HG03025 (cell line): Measurements from ENCODE around the gene USH1C.

ENCODE experiments used
- ATAC-seq: cut with Tn5 transposase; IDR thresholded peaks from one replicate; pipeline ENCODE4 v1.9.1; 2021; ENCODE audit warnings: mild to moderate bottlenecking, moderate library complexity; ENCODE audit not compliant: unreplicated experiment, low FRiP score

USH1C gene

DNA sequence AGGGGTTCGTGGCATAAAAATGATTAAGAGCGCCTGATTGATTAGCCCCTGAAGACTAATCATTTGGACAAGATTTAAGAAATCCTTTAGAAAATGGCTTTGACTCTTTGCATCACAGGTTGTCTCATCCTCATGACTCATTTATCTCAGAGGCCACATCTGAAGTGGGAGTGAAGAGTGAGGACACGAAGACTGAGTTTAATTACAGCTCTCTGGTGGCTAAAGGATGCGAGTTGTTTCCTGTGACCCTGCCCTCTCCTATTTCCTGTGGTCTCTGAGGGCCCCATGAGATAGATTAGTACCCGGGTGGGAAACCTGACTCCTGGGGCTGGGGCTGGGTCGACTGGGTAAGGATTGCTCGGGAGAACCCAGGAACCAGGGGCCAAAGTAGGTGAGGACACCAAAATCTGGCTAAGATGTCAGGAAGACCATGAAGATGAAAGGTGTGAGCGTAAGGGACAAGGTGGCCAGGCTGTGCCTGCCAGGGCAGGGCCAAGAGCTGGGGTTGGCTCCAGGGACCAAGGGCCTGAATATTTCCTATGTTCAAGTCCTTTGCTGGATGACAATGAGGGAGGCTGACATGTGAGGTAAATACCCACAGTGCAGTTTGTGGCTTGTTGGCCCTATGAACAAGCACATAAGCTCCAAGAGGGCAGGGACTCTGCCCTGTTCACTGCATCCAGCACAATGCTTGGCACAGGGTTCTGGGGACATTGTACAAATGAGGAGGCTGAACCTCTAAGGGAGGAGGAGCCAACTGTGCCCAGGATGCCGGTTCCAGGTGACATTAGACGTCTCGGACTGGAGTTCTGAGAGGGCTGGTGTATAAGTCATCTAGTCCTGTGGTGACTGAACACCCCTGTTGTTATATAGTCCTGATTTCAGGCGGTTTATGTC lies 6.5 kb upstream of the USH1C start:
- ATAC-seq: no peak

DNA sequence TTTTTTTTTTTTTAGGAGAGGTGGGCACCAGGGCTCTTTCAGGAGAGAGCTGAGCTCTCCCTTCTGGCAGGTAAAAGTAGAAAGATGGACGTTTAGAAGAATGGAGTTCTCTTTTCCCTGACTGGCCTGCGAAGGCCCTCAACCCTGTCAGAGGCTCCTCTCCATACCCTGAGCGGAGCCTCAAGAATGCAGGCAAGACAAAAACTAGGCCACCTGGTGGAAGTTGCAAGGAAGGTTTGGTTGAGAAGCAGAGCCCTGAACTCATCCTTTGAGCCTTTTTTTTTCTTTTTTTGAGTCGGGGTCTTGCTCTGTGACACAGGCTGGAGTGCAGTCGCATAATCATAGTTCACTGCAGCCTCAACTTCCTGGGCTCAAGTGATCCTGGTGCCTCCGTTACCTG lies 4.2 kb upstream of the USH1C start:
- no peak for ATAC-seq

DNA sequence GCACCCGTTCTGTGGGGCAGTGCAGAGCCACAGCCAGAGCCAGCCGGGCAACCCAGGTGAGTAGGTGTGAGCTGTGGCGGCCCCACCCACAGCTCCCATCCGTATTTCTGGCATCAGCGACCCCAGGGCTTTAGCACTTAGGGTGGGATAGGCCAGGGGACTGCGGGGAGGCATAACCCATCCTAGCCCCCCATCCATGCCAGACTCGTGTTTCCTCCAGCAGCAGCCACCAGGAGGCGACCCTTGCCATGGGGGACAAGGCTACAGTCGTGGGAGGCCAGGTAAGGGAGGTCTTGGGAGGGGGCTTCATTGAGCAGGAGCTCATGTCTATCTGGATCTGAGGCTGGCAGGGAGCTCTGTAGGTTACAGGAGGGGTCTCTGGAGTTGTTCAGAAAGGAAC lies 3.7 kb upstream of the USH1C start:
- no peak for ATAC-seq

DNA sequence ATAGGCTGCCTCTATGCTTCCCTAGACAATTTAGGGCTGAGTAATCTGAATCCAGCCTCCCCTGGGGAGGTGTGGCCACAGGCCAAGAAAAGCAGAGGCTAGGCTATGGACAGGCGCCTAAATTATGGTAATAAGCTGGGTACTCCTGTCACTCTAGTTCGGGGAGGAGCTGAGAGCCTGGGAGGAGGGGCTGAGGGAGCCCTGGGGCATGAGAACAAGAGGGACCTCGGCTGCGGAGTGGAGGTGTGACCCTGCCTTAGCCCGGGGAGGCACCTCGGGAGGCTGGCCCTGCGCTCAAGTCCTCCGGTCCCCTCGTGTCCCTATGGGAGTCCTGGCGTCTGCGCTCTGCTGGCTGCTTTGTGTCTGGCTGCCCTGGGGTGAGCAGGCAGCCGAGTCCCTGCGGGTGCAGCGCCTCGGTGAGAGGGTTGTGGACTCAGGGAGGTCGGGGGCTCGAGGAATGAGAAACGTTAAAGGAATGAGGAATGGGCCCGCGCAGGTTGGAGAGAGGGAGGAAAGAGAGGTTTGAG lies 2.9 kb upstream of the USH1C start, which contains the start of gene OTOG:
OTOG (plus strand) TSS at position 209 of the 527 bp plus-strand sequence; CDS start at position 323, 114 bp downstream.
- no peak for ATAC-seq

DNA sequence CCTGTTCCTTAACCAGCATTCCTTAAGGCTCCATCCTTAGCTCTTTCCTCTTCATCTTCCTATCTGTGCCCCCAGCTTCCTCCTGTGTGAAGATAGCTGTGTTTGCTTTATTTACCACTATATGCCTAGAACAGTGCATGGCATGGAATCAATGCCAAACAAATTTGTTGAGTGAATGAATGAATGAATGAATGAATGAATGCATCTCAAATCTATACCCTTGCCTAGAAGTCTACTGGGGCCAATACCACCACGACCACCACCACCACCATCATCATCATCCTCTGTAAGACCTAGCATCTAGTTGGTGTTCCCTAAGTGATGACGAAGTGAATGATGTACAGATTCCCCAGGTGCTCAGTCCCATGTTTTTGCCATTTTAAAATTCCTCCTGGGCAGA lies 2.0 kb upstream of the USH1C start:
- no peak for ATAC-seq

DNA sequence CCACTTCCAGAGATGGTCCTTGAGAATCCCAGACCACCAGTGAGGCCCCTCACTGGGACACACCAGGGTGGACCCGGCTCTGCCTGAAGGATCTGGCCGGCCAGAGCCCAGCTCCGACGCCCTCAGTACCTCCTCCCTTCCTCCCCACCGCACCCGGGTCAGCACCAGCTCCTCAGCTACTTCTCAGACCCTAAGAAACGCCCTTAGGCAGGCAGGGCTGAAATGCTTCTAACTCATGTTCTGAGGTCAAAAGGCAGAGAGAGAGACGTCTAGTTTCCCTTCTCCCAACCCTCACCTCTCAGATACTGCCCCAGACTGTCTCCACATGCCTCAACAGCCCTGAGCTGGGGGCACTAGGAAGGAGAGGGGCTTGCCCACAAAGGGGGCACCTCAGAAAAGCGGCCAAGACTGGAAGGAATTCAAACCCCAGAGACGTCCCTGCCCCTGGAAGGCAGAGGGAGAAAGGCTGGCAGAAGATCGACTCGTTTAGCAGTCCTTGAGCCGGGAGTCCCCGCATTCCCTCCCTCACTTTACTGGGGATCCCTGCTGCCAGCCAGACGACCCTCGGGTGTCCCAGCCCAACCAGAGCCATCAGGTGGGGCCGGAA lies 539 bp downstream of the USH1C start:
- ATAC-seq: no peak

DNA sequence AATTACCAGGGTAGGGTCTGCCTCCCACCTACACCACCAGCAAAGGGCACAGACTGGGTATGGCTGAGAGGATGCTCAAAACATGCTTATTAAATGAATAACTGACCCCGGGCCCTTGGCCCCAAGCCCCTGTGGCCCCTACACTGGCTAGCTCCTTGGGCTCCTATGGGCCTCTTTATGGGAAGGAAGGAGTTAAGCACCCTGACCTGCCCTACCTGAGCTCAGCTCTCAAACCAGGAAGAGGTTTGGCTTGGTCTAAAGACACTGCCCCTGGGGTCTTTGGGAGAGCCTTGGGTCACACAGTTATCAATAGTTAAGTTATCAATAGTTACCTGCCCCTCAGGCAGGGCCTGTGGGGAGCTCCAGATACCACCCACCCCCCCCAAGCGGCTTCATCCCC lies 1.2 kb downstream of the USH1C start:
- ATAC-seq: no peak

DNA sequence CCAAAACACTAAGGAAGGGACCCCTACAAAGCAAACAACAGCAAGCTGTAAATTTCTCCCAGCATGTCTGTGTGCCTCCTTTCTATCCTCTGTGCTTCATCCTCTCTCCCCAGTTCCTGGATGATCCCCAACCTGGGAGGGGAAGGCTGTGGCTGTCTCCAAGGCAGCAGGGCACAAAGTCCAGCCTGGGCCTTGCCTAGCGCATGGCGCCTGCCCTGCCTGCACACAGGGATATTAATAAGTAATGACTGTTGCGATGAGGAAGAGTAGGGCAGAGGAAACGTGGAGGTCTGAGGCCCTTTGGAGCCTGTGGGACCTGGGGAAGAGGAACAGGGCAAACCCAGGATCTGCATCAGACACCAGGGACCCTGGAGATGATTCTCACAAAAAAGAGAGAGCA lies 2.0 kb downstream of the USH1C start:
- no peak for ATAC-seq

DNA sequence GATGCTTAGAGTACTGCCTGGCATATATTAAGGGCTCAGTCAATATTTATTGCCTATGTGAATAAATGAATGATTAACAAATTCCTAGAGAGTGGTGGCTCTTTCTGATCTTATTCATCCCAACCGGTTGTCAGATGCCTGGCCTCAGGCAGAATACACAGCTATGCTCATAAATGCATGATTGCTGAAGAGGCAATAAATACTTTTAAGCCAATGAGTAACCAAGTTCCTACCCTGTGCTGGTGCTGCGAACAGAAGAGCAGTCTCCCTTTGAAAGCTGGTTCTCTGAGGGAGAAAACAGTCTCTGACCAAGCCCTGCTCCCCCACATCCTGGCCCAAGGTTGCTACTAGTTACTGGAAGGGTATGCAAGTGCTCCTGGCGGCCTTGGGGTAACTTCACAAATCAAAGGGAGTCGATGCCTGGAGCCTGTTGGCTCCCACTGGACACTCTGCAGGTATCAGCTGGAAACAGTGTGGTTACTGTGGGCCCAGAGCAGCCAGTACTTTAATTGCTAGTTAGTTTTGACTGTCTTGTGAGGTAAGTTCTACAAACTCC lies 2.8 kb downstream of the USH1C start:
- ATAC-seq: no peak

DNA sequence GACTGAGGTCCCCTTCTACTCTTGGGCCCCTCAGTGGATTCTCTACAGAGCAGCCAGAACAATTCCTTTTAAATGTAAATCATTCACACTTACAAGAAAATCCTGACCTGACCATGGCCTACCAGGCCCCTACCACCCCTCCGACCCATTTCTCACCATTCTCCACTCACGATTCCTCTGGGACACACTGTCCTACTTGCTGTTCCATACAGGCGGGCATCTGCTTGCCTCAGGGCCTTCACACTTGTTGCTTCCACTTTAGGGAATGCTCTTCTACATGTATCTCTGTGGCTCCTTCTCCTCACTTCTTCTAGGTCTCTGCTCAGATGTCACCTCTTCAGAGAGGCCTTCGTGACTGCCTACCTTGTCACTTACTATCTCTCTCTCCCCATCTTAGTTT lies 3.4 kb downstream of the USH1C start:
- no peak for ATAC-seq

DNA sequence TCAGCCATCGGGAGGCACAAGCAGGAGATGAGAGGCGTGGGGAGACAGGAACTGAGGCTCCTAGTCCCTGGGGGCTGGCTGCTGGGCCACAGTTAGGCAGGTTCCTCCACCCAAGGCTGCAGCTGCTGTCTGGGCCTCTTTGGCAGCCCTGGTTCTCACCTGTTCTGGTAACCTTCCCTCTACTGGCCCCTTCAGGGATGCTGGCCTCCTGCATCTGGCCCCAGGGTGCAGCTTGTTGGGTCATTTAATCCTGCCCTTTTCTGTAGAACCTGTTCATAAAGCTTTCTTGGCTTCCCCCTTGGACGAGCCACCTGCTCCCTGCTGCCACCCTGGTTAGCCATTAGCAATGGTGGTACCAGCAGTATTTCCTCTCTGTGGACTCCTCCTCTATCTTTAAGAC lies 5.5 kb downstream of the USH1C start:
- no peak for ATAC-seq

DNA sequence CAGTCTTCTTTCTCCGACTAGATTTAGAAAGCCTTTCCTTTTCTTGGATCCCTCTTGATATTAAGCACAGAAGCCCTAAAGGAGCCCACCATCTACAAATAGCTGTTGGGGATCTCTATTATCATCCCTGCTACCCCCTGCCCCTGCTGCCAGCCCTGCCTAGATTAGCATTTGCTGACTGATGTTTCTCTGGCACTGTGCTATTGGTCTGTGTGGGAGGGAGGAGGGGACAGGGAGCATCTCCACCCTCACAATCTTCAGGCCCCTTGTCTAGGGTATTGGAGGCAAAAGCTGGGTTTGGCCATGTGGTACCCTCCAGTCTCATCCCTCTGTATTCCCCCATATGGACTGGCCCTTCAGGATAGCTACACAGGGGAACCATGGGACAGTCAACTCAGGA lies 6.2 kb downstream of the USH1C start:
- no peak for ATAC-seq

DNA sequence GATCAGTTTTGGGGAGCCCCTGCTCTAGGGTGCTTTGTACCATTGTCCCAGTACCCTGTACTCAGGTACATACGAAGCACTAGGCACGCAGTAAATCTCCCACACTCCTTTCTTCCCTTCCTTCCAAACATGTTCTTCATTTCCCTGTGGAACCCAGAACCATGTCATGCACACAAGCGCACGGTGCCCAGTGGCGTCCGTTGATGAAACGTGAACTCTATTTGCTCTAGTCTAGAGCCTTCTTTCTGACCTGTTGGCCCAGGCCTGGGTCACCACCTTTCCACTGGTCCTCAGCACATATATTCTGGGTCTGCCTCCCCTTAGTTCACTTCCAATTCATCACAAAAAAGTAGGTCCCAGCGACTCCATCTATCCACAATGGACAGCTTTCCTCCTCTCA lies 7.0 kb downstream of the USH1C start:
- no peak for ATAC-seq

DNA sequence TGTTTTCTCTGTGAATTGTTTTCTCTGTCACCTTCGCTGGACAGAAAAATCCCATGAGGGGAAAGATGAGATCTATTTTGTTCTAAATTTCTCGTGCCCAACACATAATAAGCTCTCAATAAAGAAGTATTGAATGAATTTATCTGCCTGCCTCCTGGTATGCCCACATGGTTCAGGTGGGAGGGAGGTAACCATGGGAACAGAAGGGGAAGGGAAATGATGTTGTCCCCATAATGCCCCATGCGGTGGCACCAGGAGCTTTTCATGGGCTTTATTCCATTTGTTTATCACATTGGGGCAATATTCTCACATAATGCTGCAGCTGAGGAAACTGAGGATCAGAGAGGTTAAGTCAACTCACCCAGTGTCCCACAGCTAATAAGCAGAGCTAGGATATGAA lies 8.7 kb downstream of the USH1C start:
- ATAC-seq: no peak

DNA sequence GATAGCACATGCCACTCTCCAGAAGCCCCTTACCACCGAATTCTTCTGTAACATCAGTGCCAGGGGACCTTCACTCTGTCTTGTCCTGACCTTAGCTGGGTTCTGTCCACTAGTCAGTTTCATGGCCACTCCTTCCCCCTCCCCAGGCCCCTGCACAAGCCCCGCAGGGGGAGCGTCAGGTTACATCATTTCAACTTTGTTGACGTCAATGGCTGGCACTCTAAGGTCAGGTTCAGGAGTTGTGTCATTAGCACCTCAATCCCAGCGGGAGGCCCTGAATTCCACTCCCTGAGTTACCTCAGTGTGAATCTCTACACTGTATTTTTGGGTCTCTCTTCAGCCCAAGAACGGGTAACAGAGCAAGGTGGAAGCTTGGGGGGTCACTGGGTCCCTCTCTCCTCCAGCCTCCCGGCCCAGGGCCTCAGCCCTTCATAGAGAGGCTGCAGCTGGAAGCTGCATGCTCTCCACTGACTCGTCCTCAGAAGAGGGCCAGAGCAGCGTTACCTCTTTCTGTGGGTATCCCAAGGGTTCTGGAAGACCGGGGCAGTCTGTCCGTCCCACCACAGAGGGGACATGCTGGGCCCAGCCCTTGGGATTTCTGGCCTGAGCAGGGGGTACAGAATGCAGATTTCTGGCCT lies 10.3 kb downstream of the USH1C start:
- no peak for ATAC-seq

DNA sequence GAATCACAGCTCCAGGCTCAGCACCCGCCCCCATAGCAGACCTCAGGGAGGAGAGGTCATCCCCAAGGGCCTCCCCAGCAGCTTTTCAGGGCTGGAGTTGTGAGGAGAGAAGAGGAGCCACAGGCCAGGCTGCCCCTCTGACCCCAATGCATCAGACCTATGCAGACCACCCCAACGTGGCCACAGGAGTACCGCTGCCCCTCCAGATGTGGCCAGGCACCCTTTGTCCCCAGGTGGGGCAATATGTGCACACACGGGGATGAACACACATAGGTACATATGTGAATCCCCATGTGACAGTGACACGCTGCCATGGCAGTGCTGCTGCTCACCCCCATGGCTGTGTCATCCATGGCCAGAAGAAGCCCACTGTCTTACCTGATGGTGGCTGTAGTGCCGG lies 10.9 kb downstream of the USH1C start:
- ATAC-seq: no peak

DNA sequence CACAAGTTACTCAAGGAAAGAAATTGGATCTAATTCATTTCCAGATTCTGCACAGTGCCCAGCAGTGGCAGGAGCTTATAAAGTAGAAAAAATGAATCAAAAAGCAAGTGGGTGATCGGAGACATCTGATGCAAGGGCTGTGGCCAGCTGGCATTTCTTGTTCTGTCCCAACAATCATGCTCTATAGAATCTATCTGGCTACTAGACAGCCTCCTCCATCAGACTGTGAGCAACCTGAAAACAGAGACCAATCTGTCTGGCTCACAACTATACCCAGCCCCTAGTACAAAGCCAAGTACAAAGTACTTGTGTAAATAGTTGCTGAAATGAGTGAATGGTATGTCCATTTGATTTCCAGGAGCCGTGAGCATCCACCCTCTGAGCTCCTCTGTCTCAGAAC lies 11.4 kb downstream of the USH1C start:
- ATAC-seq: no peak

DNA sequence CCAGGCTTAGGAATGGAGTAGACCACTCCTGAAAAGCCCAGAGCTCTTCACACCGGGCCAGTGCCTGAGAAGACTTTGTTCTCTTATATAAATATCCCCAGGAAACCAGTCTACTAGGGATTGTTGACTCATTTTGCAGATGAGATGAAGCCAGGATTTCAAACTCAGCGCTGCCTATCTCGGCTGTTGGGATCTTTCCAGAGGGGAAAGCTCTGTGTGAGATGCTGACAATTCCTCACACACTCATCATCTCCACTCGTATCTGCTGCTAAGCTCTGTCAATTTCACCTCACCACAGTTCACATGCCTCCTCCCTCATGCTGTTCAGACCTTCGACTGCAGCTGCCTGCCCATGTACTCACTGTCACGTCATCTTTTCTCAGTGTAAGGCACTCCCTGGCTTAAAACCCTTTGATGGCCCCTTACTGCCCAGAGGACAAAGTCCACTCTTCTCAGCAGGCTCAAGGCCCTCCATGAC lies 12.5 kb downstream of the USH1C start:
- ATAC-seq: no peak

DNA sequence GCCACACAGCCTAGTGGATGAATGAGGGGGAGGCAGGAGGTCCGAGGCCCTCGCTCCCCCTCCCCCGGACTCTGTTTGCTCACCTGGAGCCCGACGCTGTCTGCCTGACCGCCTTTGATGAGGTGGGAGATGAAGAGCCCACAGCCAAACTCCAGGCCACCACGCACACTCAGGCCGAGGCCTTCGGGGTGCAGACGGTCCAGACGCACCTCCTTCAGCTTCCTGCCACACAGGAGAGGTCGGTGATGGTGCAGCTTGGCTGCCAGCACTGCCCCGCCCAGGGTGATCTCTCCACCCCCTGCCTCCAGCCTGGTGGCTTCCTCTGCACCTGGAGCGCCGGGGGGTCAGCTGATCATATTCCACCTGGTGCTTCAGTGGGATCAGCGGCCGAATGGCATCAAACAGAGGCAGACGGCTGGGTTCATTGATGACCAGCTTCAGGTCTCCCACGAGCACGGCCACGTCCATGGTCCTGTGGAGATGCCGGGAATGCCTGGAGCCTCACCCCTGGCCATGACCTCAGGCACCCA lies 13.1 kb downstream of the USH1C start:
- no peak for ATAC-seq

DNA sequence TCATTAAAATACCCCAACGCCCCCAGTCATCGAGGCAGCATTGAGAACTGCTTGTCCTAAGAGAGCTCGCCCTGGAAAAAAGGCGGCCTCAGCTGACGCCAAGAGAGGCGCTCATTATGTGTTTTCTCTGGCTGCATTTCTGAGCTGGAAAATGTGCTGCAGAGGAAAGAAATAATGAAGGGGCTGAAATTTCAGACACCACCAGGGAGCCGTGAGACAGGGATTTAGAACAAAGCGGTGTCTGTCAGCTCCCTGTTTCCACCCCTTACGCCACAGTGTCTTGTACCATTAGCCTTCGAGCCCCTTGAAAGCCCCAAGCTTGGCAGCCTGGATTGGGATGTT lies 14.4 kb downstream of the USH1C start:
- ATAC-seq: no peak
